Activated naive CD4-positive, alpha-beta T cell treated with anti-CD3 and anti-CD28 coated beads for 36 hours (primary cell): ENCODE measurements around the gene PRICKLE1. TPM values are rescaled to one million over a fixed set of nuclear protein-coding genes. Genes with fewer than 3 reads are reported as not detected.
"Not testable (repeated sequence)": the region's sequence is repeated elsewhere in the genome, so short reads cannot be mapped to it uniquely, and the experiment has no call there.

Experiments used
- CTCF ChIA-PET: fragments of 350-600 bp; sonication (Branson Sonifier 250); formaldehyde crosslinking; loops from one replicate; lab custom pipeline; 2021; ENCODE audit warnings: antibody characterized with exemption; lab: Charles Lee
- DNase-seq: peaks from one replicate; pipeline ENCODE4 v3.0.0-alpha.2; 2020
- H3K27ac Mint-ChIP-seq: one replicate; pipeline ENCODE4 v1.8.0; 2021; ENCODE audit warnings: mild to moderate bottlenecking, mixed read lengths
- H3K27me3 Mint-ChIP-seq: one replicate; pipeline ENCODE4 v1.8.0; 2021; ENCODE audit warnings: low read depth, mixed read lengths
- H3K36me3 Mint-ChIP-seq: one replicate; pipeline ENCODE4 v1.8.0; 2021; ENCODE audit warnings: low read depth, mixed read lengths
- H3K4me1 Mint-ChIP-seq: one replicate; pipeline ENCODE4 v1.8.0; 2021; ENCODE audit warnings: low read depth, mixed read lengths
- H3K4me3 Mint-ChIP-seq: one replicate; pipeline ENCODE4 v1.8.0; 2021; ENCODE audit warnings: mild to moderate bottlenecking, moderate library complexity, mixed read lengths
- H3K9me3 Mint-ChIP-seq: one replicate; pipeline ENCODE4 v1.8.0; 2021; ENCODE audit warnings: mixed read lengths
- intact Hi-C: fragments of 100-400 bp; cut with micrococcal nuclease; formaldehyde crosslinking; loops from one replicate; pipeline ENCODE4 v1.15.1; 2023
- total RNA-seq, 2 experiments: library from RNA; stranded (reverse); gene quantifications; one replicate each; pipeline ENCODE4 v1.2.3, GENCODE V29; 2021

PRICKLE1 gene
- total RNA-seq, 2 experiments from 2014 or later = not detected

GRCh38 chr12:42568952-42569915 is 20.3 kb downstream of the PRICKLE1 start:
- DNase-seq = no peak
- no peak overlapping the region for H3K27ac Mint-ChIP-seq
- H3K36me3 Mint-ChIP-seq = no peaks in the 10 kb centered on the region
- H3K9me3 Mint-ChIP-seq = no peaks in the 10 kb centered on the region
- CTCF ChIA-PET = interaction anchor here (0.6 to 6.4 kb wide), 5 partner anchors 9 to 100 kb away, joined by 3 to 33 read pairs (median 5); no protein-coding TSS in a partner anchor
- peaks cover 2% of the 10 kb centered on the region for H3K27me3 Mint-ChIP-seq
- H3K4me1 Mint-ChIP-seq = no peaks in the 10 kb centered on the region
- H3K4me3 Mint-ChIP-seq = no peak overlapping the region
- intact Hi-C loops = loop anchor here (1.0 to 5.0 kb wide), 4 partner anchors 87 to 1292 kb away; partner anchors contain the start of genes PPHLN1 and ZCRB1

GRCh38 chr12:42565633-42566032 is 23.9 kb downstream of the PRICKLE1 start:
- no peak overlapping the region for H3K4me3 Mint-ChIP-seq

GRCh38 chr12:42564996-42565395 is 24.6 kb downstream of the PRICKLE1 start:
- no peaks in the 10 kb centered on the region for H3K4me1 Mint-ChIP-seq
- no peaks in the 10 kb centered on the region for H3K9me3 Mint-ChIP-seq
- CTCF ChIA-PET = no interaction called here
- DNase-seq = no peak
- no peak overlapping the region for H3K4me3 Mint-ChIP-seq
- intact Hi-C loops = loop anchor here (5.0 kb wide), 2 partner anchors 238 to 1288 kb away; partner anchors contain the start of genes PPHLN1 and ZCRB1
- no peaks in the 10 kb centered on the region for H3K27me3 Mint-ChIP-seq
- no peak overlapping the region for H3K27ac Mint-ChIP-seq
- no peaks in the 10 kb centered on the region for H3K36me3 Mint-ChIP-seq

More at GRCh38 chr12:42565633-42566032, 23.9 kb downstream of the PRICKLE1 start:
- H3K9me3 Mint-ChIP-seq = no peaks in the 10 kb centered on the region
- DNase-seq = no peak
- CTCF ChIA-PET = interaction anchor here (6.4 kb wide), 1 partner anchor 82 kb away, joined by 33 read pairs; no protein-coding TSS in a partner anchor
- intact Hi-C loops = loop anchor here (5.0 kb wide), 2 partner anchors 238 to 1288 kb away; partner anchors contain the start of genes PPHLN1 and ZCRB1
- no peaks in the 10 kb centered on the region for H3K36me3 Mint-ChIP-seq
- no peak overlapping the region for H3K27ac Mint-ChIP-seq
- H3K27me3 Mint-ChIP-seq = no peaks in the 10 kb centered on the region
- no peaks in the 10 kb centered on the region for H3K4me1 Mint-ChIP-seq

- Mint-ChIP-seq H3K4me3 (no peak overlapping the region), H3K27ac (no peak overlapping the region), H3K4me1 (no peaks in the 10 kb centered on the region), H3K27me3 (no peaks in the 10 kb centered on the region), H3K9me3 (no peaks in the 10 kb centered on the region), H3K36me3 (no peaks in the 10 kb centered on the region)
- CTCF ChIA-PET = no interaction called here
- no peak for DNase-seq
- intact Hi-C loops = no loop called here
These were observed 25.0 kb downstream of the PRICKLE1 start for GRCh38 chr12:42564556-42564955.

- no peak overlapping the region for H3K4me3 Mint-ChIP-seq
- H3K36me3 Mint-ChIP-seq = no peaks in the 10 kb centered on the region
- no peaks in the 10 kb centered on the region for H3K4me1 Mint-ChIP-seq
- CTCF ChIA-PET = no interaction called here
- DNase-seq = no peak
- H3K27ac Mint-ChIP-seq = no peak overlapping the region
- intact Hi-C loops = no loop called here
- H3K9me3 Mint-ChIP-seq = no peaks in the 10 kb centered on the region
- no peaks in the 10 kb centered on the region for H3K27me3 Mint-ChIP-seq
These were observed 28.6 kb downstream of the PRICKLE1 start for GRCh38 chr12:42560977-42561376.

- intact Hi-C loops = no loop called here
- H3K36me3 Mint-ChIP-seq = no peaks in the 10 kb centered on the region
- H3K27me3 Mint-ChIP-seq = no peaks in the 10 kb centered on the region
- CTCF ChIA-PET = no interaction called here
- no peak for DNase-seq
- no peaks in the 10 kb centered on the region for H3K9me3 Mint-ChIP-seq
- H3K4me3 Mint-ChIP-seq = no peak overlapping the region
- H3K4me1 Mint-ChIP-seq = no peaks in the 10 kb centered on the region
- no peak overlapping the region for H3K27ac Mint-ChIP-seq
These were observed 31.9 kb downstream of the PRICKLE1 start for GRCh38 chr12:42557586-42558172.

GRCh38 chr12:42556917-42557316 is 32.6 kb downstream of the PRICKLE1 start:
- CTCF ChIA-PET = no interaction called here
- no peaks in the 10 kb centered on the region for H3K9me3 Mint-ChIP-seq
- no peaks in the 10 kb centered on the region for H3K36me3 Mint-ChIP-seq
- intact Hi-C loops = no loop called here
- H3K27me3 Mint-ChIP-seq = peaks cover 2% of the 10 kb centered on the region
- H3K4me1 Mint-ChIP-seq = no peaks in the 10 kb centered on the region
- no peak for DNase-seq
- H3K27ac Mint-ChIP-seq = no peak overlapping the region
- no peak overlapping the region for H3K4me3 Mint-ChIP-seq

- DNase-seq = no peak
- CTCF ChIA-PET = no interaction called here
- no peak overlapping the region for H3K27ac Mint-ChIP-seq
- H3K9me3 Mint-ChIP-seq = no peaks in the 10 kb centered on the region
- H3K4me1 Mint-ChIP-seq = no peaks in the 10 kb centered on the region
- intact Hi-C loops = no loop called here
- H3K27me3 Mint-ChIP-seq = peaks cover 8% of the 10 kb centered on the region
- H3K4me3 Mint-ChIP-seq = no peak overlapping the region
- no peaks in the 10 kb centered on the region for H3K36me3 Mint-ChIP-seq
These were observed 36.7 kb downstream of the PRICKLE1 start for GRCh38 chr12:42552822-42553221.

- no peaks in the 10 kb centered on the region for H3K9me3 Mint-ChIP-seq
- no peak overlapping the region for H3K4me3 Mint-ChIP-seq
- CTCF ChIA-PET = interaction anchor here (0.7 kb wide), 1 partner anchor 23 kb away, joined by 3 read pairs; no protein-coding TSS in a partner anchor
- no peak for DNase-seq
- H3K27me3 Mint-ChIP-seq = peaks cover 8% of the 10 kb centered on the region
- H3K4me1 Mint-ChIP-seq = no peaks in the 10 kb centered on the region
- intact Hi-C loops = no loop called here
- H3K36me3 Mint-ChIP-seq = no peaks in the 10 kb centered on the region
- no peak overlapping the region for H3K27ac Mint-ChIP-seq
These were observed 38.7 kb downstream of the PRICKLE1 start for GRCh38 chr12:42550800-42551199.

GRCh38 chr12:42546709-42547108 is 42.8 kb downstream of the PRICKLE1 start:
- no peak for DNase-seq
- H3K36me3 Mint-ChIP-seq = no peaks in the 10 kb centered on the region
- no peaks in the 10 kb centered on the region for H3K4me1 Mint-ChIP-seq
- H3K4me3 Mint-ChIP-seq = no peak overlapping the region
- no peak overlapping the region for H3K27ac Mint-ChIP-seq
- peaks cover 9% of the 10 kb centered on the region for H3K27me3 Mint-ChIP-seq
- no peaks in the 10 kb centered on the region for H3K9me3 Mint-ChIP-seq
- CTCF ChIA-PET = no interaction called here
- intact Hi-C loops = no loop called here

GRCh38 chr12:42541965-42542364 is 47.6 kb downstream of the PRICKLE1 start:
- no peaks in the 10 kb centered on the region for H3K36me3 Mint-ChIP-seq
- no peaks in the 10 kb centered on the region for H3K9me3 Mint-ChIP-seq
- no peak for DNase-seq
- no peaks in the 10 kb centered on the region for H3K4me1 Mint-ChIP-seq
- H3K27me3 Mint-ChIP-seq = peaks cover 11% of the 10 kb centered on the region
- intact Hi-C loops = no loop called here
- CTCF ChIA-PET = interaction anchor here (0.7 kb wide), 1 partner anchor 36 kb away, joined by 4 read pairs; no protein-coding TSS in a partner anchor
- no peak overlapping the region for H3K4me3 Mint-ChIP-seq
- no peak overlapping the region for H3K27ac Mint-ChIP-seq

GRCh38 chr12:42541308-42541707 is 48.2 kb downstream of the PRICKLE1 start:
- H3K9me3 Mint-ChIP-seq, H3K4me3 Mint-ChIP-seq, H3K27ac Mint-ChIP-seq, intact Hi-C loops, DNase-seq, H3K4me1 Mint-ChIP-seq, H3K36me3 Mint-ChIP-seq: not testable (repeated sequence)
- CTCF ChIA-PET = interaction anchor here (0.7 to 1.0 kb wide), 4 partner anchors 15 to 1147 kb away, joined by 3 to 6 read pairs (median 4); no protein-coding TSS in a partner anchor
- peaks cover 15% of the 10 kb centered on the region for H3K27me3 Mint-ChIP-seq
